GM12864 (cell line): ENCODE results near the gene BTG3.

Experiments used
- DNase-seq: peaks from one replicate; pipeline ENCODE4 v3.0.0-alpha.2; 2011; ENCODE audit warnings: low read depth
- H3K4me3 ChIP-seq: 2 replicates; pipeline ENCODE4 v1.5.1; 2011; ENCODE audit warnings: mild to moderate bottlenecking, low read depth, low read length, control low read depth
- TF ChIP-seq, protein P1 (sequence below): IDR thresholded peaks from 2 replicates; pipeline ENCODE4 v1.5.1; 2011; ENCODE audit warnings: low read depth, mild to moderate bottlenecking, moderate library complexity, low read length, control low read depth, inconsistent platforms; ENCODE audit errors: missing control alignments

BTG3 gene

GRCh38 chr21:17644186-17644585 is 31.5 kb upstream of the BTG3 start:
- TF ChIP-seq, protein P1, sequence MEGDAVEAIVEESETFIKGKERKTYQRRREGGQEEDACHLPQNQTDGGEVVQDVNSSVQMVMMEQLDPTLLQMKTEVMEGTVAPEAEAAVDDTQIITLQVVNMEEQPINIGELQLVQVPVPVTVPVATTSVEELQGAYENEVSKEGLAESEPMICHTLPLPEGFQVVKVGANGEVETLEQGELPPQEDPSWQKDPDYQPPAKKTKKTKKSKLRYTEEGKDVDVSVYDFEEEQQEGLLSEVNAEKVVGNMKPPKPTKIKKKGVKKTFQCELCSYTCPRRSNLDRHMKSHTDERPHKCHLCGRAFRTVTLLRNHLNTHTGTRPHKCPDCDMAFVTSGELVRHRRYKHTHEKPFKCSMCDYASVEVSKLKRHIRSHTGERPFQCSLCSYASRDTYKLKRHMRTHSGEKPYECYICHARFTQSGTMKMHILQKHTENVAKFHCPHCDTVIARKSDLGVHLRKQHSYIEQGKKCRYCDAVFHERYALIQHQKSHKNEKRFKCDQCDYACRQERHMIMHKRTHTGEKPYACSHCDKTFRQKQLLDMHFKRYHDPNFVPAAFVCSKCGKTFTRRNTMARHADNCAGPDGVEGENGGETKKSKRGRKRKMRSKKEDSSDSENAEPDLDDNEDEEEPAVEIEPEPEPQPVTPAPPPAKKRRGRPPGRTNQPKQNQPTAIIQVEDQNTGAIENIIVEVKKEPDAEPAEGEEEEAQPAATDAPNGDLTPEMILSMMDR = no peak
- H3K4me3 ChIP-seq = no peak overlapping the region
- DNase-seq = no peak

GRCh38 chr21:17640821-17641220 is 28.1 kb upstream of the BTG3 start:
- no peak overlapping the region for H3K4me3 ChIP-seq
- TF ChIP-seq, protein P1 = no peak
- DNase-seq = no peak

DNA sequence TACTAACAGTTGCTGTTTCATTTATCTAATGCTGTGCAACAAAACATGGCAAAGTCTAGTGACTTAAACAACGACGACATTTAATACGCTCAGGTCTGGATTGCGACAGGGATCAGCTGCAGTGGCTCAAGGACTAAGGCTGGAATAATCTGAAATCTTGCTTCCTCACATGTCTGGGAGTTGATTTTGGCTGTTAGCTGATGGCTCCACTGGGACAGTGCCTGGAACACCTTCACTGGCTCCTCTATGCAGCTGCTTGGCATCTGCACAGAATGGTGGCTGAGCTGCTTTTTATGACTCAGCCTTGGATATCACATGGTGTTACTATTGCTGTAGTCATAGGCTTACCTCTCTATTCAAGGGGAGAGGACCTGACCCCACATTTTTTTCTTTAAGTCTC is 24.0 kb upstream of the BTG3 start:
- TF ChIP-seq, protein P1 = no peak

DNA sequence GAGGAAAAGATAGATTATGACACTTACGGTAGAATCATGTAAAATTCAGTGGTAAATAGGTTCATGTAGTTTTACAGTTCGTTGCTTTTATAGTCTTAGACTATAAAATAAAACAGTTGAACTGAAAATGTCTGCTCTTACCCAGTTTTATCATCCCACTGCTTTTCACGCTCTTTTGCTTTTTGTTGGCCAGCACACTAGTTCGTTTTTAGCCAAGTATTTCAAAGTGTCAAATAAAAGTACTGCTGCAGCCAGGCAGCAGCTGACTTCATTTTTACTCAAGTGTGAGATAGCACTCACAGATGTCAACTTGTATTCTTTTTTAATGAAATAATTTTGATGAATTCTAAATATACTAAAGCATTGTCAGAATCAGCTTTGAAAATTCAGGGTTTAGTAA is 18.5 kb upstream of the BTG3 start:
- DNase-seq = no peak
- TF ChIP-seq, protein P1 = no peak
- H3K4me3 ChIP-seq = no peak overlapping the region

More for the DNA sequence above, 24.0 kb upstream of the BTG3 start:
- DNase-seq = no peak
- no peak overlapping the region for H3K4me3 ChIP-seq

- TF ChIP-seq, protein P1 = no peak
Observed at GRCh38 chr21:17622018-17622417, 9.3 kb upstream of the BTG3 start.

GRCh38 chr21:17616831-17617230 is 4.1 kb upstream of the BTG3 start:
- DNase-seq = no peak
- H3K4me3 ChIP-seq = no peak overlapping the region
- TF ChIP-seq, protein P1 = no peak

More at GRCh38 chr21:17622018-17622417, 9.3 kb upstream of the BTG3 start:
- DNase-seq = no peak
- H3K4me3 ChIP-seq = no peak overlapping the region

DNA sequence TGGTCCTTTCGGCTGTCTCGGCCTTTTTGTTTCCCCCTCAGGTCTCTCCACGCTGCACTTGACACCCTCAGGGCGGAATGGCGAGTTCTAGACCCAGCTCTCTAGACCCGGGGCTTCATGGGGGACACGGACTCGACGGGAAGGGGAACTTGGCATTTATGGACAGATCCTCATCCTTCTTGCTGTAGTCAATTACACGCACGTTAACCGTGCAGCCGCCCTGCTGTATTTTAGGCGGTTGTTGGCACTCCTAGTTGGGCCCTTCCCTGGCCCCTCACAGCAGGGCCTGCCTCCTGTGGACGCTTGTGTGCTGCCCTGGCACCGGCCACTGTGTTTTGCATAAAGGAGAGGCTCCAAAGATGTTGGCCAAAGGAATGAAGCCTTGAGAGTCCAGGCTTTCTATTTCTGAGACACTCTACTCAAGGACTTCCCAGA is 558 bp upstream of the BTG3 start:
- TF ChIP-seq, protein P1 = no peak
- DNase-seq = no peak
- H3K4me3 ChIP-seq = peak overlapping the region; percentile 96
